HL-60 (cell line): ENCODE data around the gene OR2A7.
"Not testable (repeated sequence)": the region's sequence is repeated elsewhere in the genome, so short reads cannot be mapped to it uniquely, and the experiment has no call there.

Source experiments
- DNase-seq, 2 experiments: peaks; one replicate each; pipeline ENCODE4 v3.0.0-alpha.2; 2010 to 2020; ENCODE audit warnings: low read depth in 1 of 2, low spot score in 1 of 2
- H3K27ac ChIP-seq: fragments of 250-450 bp; sonication (Bioruptor Pico); replicated peaks from 2 replicates; pipeline ENCODE4 v1.5.1; 2020; ENCODE audit warnings: mild to moderate bottlenecking, moderate library complexity
- H3K27me3 ChIP-seq: fragments of 250-450 bp; sonication (Bioruptor Pico); 2 replicates; pipeline ENCODE4 v1.5.1; 2021; ENCODE audit warnings: mild to moderate bottlenecking, moderate library complexity; ENCODE audit not compliant: insufficient read depth, poor library complexity, severe bottlenecking
- H3K4me3 ChIP-seq: replicated peaks from 2 replicates; pipeline ENCODE4 v1.5.1; 2011; ENCODE audit warnings: mild to moderate bottlenecking, control low read depth, low read length; ENCODE audit not compliant: insufficient read depth
- GABPA ChIP-seq: IDR thresholded peaks from 2 replicates; pipeline ENCODE4 v1.6.1; 2012; ENCODE audit warnings: low read depth
- POLR2AphosphoS5 ChIP-seq: IDR thresholded peaks from 2 replicates; pipeline ENCODE4 v1.6.1; 2012; ENCODE audit warnings: low read depth
- REST ChIP-seq: IDR thresholded peaks from 2 replicates; pipeline ENCODE4 v1.6.1; 2012; ENCODE audit warnings: low read depth; ENCODE audit not compliant: insufficient replicate concordance
- SPI1 ChIP-seq: IDR thresholded peaks from 2 replicates; pipeline ENCODE4 v1.6.1; 2012; ENCODE audit warnings: low read depth, mild to moderate bottlenecking, borderline replicate concordance
- TF ChIP-seq, protein P1 (sequence below): IDR thresholded peaks from one replicate; pipeline ENCODE4 v1.5.1; 2011; ENCODE audit warnings: low read length, control low read depth, inconsistent platforms; ENCODE audit not compliant: insufficient read depth

The OR2A7 gene

GRCh38 chr7:144281981-144282380 is 17.4 kb upstream of the OR2A7 start:
- DNase-seq, H3K27ac ChIP-seq, H3K27me3 ChIP-seq, H3K4me3 ChIP-seq: not testable (repeated sequence)

DNA sequence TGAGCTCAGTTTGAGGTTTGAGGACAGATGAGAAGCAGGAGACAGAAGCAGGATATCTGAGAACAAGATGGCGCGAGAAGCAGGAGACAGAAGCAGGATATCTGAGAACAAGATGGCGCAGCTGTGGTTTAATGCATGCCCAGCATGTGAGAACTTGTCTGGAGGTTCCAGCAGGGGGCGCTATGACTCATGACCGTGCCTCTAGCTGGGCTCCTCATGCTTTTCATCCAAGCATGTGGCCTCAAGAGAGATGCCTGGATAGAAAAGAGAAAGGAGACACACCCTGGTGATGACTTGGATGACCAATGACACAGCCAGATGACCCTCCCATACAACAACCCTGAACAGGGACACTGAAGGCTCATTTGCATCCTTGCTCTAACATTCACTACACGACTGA is 15.4 kb upstream of the OR2A7 start:
- not testable (repeated sequence) for H3K27me3 ChIP-seq, DNase-seq, H3K4me3 ChIP-seq, H3K27ac ChIP-seq

GRCh38 chr7:144275281-144275680 is 10.7 kb upstream of the OR2A7 start:
- not testable (repeated sequence) for H3K27ac ChIP-seq, H3K27me3 ChIP-seq, H3K4me3 ChIP-seq, DNase-seq

DNA sequence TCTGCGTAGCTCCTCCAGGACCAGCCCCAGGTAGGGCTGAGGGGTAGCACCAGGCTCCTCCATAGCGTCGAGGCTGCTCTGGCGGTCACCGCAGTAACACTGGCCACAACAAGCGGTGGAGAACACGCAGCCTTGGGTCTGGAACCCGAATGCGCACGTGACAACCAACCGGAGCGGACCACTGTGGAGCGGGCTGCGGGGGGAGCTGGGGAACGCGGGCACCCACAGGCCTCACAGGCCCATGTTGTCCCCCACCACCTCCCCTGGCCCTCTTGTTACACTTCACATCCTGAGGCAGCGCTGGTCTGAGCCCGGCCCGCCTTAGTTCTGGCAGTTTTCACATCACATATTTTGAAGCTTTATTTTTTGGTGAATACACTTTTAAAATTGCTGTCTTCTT is 4.6 kb upstream of the OR2A7 start, which contains the start of gene CTAGE8:
TSS of gene CTAGE8 (minus strand) at position 101 of the 400 bp plus-strand sequence. CDS start at position 63, 38 bp downstream.
- H3K27me3 ChIP-seq, DNase-seq, H3K27ac ChIP-seq, H3K4me3 ChIP-seq: not testable (repeated sequence)

DNA sequence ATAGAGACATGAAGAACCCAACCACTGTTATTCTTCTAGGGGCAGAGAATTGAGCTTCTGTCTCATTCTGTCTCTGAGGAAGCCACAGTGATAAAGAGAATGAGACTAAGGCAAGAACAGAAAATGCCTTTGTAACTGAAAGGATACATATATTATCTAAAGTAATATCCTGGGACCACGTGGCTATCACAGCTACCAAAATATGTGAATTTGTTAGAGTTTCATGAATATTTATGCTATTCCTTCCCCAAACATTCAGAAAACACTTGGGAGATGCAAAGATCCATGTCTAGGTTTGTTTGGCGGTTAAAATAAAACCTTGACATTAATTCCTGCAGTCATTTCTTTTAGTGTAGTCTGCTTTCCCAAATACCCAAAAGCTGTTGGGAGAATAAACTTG is 2.5 kb downstream of the OR2A7 start:
- not testable (repeated sequence) for DNase-seq

DNA sequence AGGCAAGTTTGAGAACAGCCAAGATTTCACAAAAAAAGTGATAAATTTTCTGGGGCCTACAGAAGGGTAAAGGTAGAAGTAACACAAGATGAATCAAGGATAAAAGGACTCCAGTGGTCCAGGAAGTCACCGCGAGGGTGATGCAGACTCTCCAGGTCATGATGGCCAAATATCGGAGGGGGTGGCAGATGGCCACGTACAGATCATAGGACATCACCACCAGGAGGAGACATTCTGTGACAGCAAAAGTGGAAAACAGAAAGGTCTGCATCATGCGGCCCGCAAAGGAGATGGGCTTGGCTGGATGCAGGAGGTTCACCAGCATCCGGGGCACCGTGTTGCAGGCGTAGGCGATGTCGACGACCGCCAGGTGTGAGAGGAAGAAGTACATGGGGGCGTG is 5.5 kb downstream of the OR2A7 start:
- not testable (repeated sequence) for H3K4me3 ChIP-seq, H3K27ac ChIP-seq, H3K27me3 ChIP-seq, DNase-seq

More for the DNA sequence above, 2.5 kb downstream of the OR2A7 start:
- H3K27ac ChIP-seq, H3K27me3 ChIP-seq, H3K4me3 ChIP-seq: not testable (repeated sequence)

- DNase-seq = no peak
- no peak for TF ChIP-seq POLR2AphosphoS5
- TF ChIP-seq REST = no peak
- TF ChIP-seq SPI1 = no peak
- TF ChIP-seq, protein P1, sequence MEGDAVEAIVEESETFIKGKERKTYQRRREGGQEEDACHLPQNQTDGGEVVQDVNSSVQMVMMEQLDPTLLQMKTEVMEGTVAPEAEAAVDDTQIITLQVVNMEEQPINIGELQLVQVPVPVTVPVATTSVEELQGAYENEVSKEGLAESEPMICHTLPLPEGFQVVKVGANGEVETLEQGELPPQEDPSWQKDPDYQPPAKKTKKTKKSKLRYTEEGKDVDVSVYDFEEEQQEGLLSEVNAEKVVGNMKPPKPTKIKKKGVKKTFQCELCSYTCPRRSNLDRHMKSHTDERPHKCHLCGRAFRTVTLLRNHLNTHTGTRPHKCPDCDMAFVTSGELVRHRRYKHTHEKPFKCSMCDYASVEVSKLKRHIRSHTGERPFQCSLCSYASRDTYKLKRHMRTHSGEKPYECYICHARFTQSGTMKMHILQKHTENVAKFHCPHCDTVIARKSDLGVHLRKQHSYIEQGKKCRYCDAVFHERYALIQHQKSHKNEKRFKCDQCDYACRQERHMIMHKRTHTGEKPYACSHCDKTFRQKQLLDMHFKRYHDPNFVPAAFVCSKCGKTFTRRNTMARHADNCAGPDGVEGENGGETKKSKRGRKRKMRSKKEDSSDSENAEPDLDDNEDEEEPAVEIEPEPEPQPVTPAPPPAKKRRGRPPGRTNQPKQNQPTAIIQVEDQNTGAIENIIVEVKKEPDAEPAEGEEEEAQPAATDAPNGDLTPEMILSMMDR = no peak
- TF ChIP-seq GABPA = no peak
- H3K27me3 ChIP-seq = no peaks in the 10 kb centered on the region
- H3K27ac ChIP-seq = no peak overlapping the region
- no peak overlapping the region for H3K4me3 ChIP-seq
Measured at GRCh38 chr7:144256112-144256511, 8.5 kb downstream of the OR2A7 start.

- no peaks in the 10 kb centered on the region for H3K27me3 ChIP-seq
- TF ChIP-seq REST (no peak), GABPA (no peak), POLR2AphosphoS5 (no peak), SPI1 (no peak)
- TF ChIP-seq, protein P1 = no peak
- H3K27ac ChIP-seq = no peak overlapping the region
- no peak overlapping the region for H3K4me3 ChIP-seq
- no peak for DNase-seq
Measured at GRCh38 chr7:144255471-144255897, 9.1 kb downstream of the OR2A7 start.

DNA sequence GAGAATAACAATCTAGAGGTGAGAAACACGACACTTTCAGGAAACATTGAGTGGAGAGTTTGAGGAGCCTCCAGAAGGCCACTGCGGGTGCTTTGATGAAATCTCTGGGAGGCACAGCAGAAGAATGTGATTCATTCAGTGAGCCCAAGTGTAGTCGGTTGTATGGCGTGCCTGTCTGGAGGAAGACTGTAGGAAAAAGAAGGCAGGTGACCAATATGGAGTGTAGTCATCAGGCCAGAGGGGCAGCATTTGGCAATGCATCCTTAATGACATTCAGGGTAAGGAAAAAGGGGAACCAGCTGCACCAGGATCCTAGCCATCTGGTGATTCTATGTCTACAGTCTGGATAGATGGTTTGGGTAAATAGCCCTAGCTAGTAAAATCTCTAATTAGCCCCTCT is 12.3 kb downstream of the OR2A7 start:
- not testable (repeated sequence) for H3K27me3 ChIP-seq, DNase-seq, H3K4me3 ChIP-seq, H3K27ac ChIP-seq
